Lung (tissue), 12 donors: ENCODE measurements around the gene AKAP8L. TPM values are rescaled to one million over a fixed set of nuclear protein-coding genes. Genes with fewer than 3 reads are reported as not detected.

Source experiments
- ATAC-seq: fragments of 200-7000 bp; cut with Tn5 transposase; one replicate; pipeline ENCODE4 v1.9.1; 2020; ENCODE audit warnings: moderate number of reproducible peaks; ENCODE audit not compliant: insufficient read depth, low FRiP score
- DNase-seq, 3 donors: peaks; one replicate each; pipeline ENCODE4 v3.0.0-alpha.2; 2013 to 2017
- H3K27ac ChIP-seq, 2 donors: one replicate each; pipeline ENCODE4 v1.5.1; 2013; ENCODE audit warnings: mild to moderate bottlenecking in 2 of 2, moderate library complexity in 2 of 2, control low read depth in 1 of 2, inconsistent platforms in 1 of 2, low read depth in 1 of 2, low read length in 1 of 2
- H3K27me3 ChIP-seq, 3 donors: one replicate each; pipeline ENCODE4 v1.5.1; 2013; ENCODE audit warnings: low read length in 2 of 3; ENCODE audit not compliant: control insufficient read depth in 3 of 3, insufficient read depth in 3 of 3
- H3K36me3 ChIP-seq, 4 donors: one replicate each; pipeline ENCODE4 v1.5.1; 2013; ENCODE audit warnings: low read length in 4 of 4, mild to moderate bottlenecking in 1 of 4, moderate library complexity in 1 of 4; ENCODE audit not compliant: control insufficient read depth in 4 of 4, insufficient read depth in 4 of 4
- H3K4me1 ChIP-seq, 5 donors: one replicate each; pipeline ENCODE4 v1.5.1; 2013; ENCODE audit warnings: low read length in 5 of 5, mild to moderate bottlenecking in 2 of 5, moderate library complexity in 1 of 5; ENCODE audit not compliant: control insufficient read depth in 5 of 5, insufficient read depth in 5 of 5
- H3K4me3 ChIP-seq: one replicate; pipeline ENCODE4 v1.5.1; 2013; ENCODE audit warnings: mild to moderate bottlenecking, control low read depth, moderate library complexity
- H3K9ac ChIP-seq, 2 donors: one replicate each; pipeline ENCODE4 v1.5.1; 2013; ENCODE audit warnings: low read length in 2 of 2, control low read depth in 1 of 2; ENCODE audit not compliant: insufficient read depth in 1 of 2
- H3K9me3 ChIP-seq, 4 donors: one replicate each; pipeline ENCODE4 v1.5.1; 2013; ENCODE audit warnings: low read length in 3 of 4, mild to moderate bottlenecking in 1 of 4, moderate library complexity in 1 of 4; ENCODE audit not compliant: control insufficient read depth in 4 of 4, insufficient read depth in 3 of 4
- CTCF ChIP-seq: IDR thresholded peaks from 2 replicates; pipeline ENCODE4 v1.5.1; 2012; ENCODE audit warnings: mild to moderate bottlenecking; ENCODE audit errors: control extremely low read depth, extremely low read depth
- WGBS, 2 donors: extraction: QIAGEN DNeasy Blood & Tissue Kit; methylation state at CpG; one replicate each; pipeline ENCODE4 v1.1.7; 2013; 5-methylcytosine and 5-hydroxymethylcytosine counted together
- polyA plus RNA-seq, 2 donors: library from polyadenylated mRNA; stranded (reverse); fragments of 200-250 nt; gene quantifications; one replicate each; pipeline ENCODE4 v1.2.1, GENCODE V29; 2013
- total RNA-seq, 2 donors: library from RNA; depleted of rRNA in 1 of 2; stranded (reverse); fragments of >200 nt in 1 of 2; gene quantifications; one replicate each; pipeline ENCODE4 v1.2.1, GENCODE V29; 2014 to 2021
- donor health status: control.
- donor health status: control.
- donor health status: Bipolar disorder and iron deficiency.
- donor health status: healthy.
- donor health status: DM: yes; HTN: yes; CAD: no.

Gene AKAP8L
- total and polyA plus RNA-seq, 4 donors, result 52.5 to 118 (median 80.2) TPM

- DNase-seq, result no peak
- WGBS, 2 donors, result 92 to 93% methylated on average over 2 of the region's 2 CpGs
- peaks cover 10 to 24% (median 20%) of the 10 kb centered on the region in 4 donors for H3K36me3 ChIP-seq
- TF ChIP-seq CTCF, result no peak
- no peak overlapping the region for H3K9ac ChIP-seq
- H3K4me3 ChIP-seq, result no peak overlapping the region
- no peaks in the 10 kb centered on the region for H3K4me1 ChIP-seq
- ATAC-seq, result no peak
- H3K9me3 ChIP-seq, result no peaks in the 10 kb centered on the region
- no peak overlapping the region for H3K27ac ChIP-seq
- H3K27me3 ChIP-seq, result no peaks in the 10 kb centered on the region
Observed at GRCh38 chr19:15390814-15391213, 28.0 kb downstream of the AKAP8L start.

- no peak for ATAC-seq
- DNase-seq, result no peak
- H3K36me3 ChIP-seq, result peaks cover 0 to 3% (median 2%) of the 10 kb centered on the region in 4 donors
- peaks cover 0 to 17% (median 9%) of the 10 kb centered on the region in 5 donors for H3K4me1 ChIP-seq
- no peak overlapping the region for H3K4me3 ChIP-seq
- no peaks in the 10 kb centered on the region for H3K27me3 ChIP-seq
- no peak for TF ChIP-seq CTCF
- H3K9me3 ChIP-seq, result no peaks in the 10 kb centered on the region
- H3K27ac ChIP-seq, result no peak overlapping the region
- WGBS, 2 donors, result 94 to 98% methylated on average over 6 of the region's 6 CpGs
- no peak overlapping the region for H3K9ac ChIP-seq
Observed at GRCh38 chr19:15381864-15382263, 36.9 kb downstream of the AKAP8L start.

- TF ChIP-seq CTCF, result no peak
- Histone ChIP-seq H3K27me3 (no peaks in the 10 kb centered on the region), H3K36me3 (peaks cover 0 to 3% (median under 1%) of the 10 kb centered on the region in 4 donors), H3K4me3 (no peak overlapping the region), H3K4me1 (peaks cover 0 to 19% (median 9%) of the 10 kb centered on the region in 5 donors), H3K9me3 (no peaks in the 10 kb centered on the region), H3K27ac (no peak overlapping the region), H3K9ac (no peak overlapping the region)
- no peak for ATAC-seq
- no peak for DNase-seq
- 88 to 93% methylated on average over 2 of the region's 2 CpGs for WGBS, 2 donors
Observed at GRCh38 chr19:15381429-15381828, 37.4 kb downstream of the AKAP8L start.
